MM.1S (cell line): ENCODE data around the gene BAK1.

Experiments used
- DNase-seq: peaks from one replicate; pipeline ENCODE4 v3.0.0-alpha.2; 2015
- H2AFZ ChIP-seq: fragments of 300-600 bp; sonication (generic); 2 replicates; pipeline ENCODE4 v1.6.0; 2016; ENCODE audit warnings: antibody characterized with exemption, low read length
- H3F3A ChIP-seq: fragments of 300-600 bp; sonication (generic); 2 replicates; pipeline ENCODE4 v1.6.1; 2016; ENCODE audit warnings: mild to moderate bottlenecking, antibody characterized with exemption, low read length, moderate library complexity, mixed read lengths; ENCODE audit not compliant: insufficient read depth
- H3K27ac ChIP-seq: fragments of 300-600 bp; sonication (generic); 2 replicates; pipeline ENCODE4 v1.5.1; 2016; ENCODE audit warnings: mild to moderate bottlenecking, low read length
- H3K27me3 ChIP-seq: fragments of 300-600 bp; sonication (generic); replicated peaks from 2 replicates; pipeline ENCODE4 v1.6.0; 2016; ENCODE audit warnings: low read length; ENCODE audit not compliant: insufficient read depth
- H3K36me3 ChIP-seq: fragments of 300-600 bp; sonication (generic); replicated peaks from 2 replicates; pipeline ENCODE4 v1.6.1; 2016; ENCODE audit warnings: mild to moderate bottlenecking, low read length, mixed read lengths; ENCODE audit not compliant: insufficient read depth
- H3K4me1 ChIP-seq: fragments of 300-600 bp; sonication (generic); 2 replicates; pipeline ENCODE4 v1.6.1; 2016; ENCODE audit warnings: low read length, mixed read lengths
- H3K4me2 ChIP-seq: fragments of 300-600 bp; sonication (generic); 2 replicates; pipeline ENCODE4 v1.6.0; 2016; ENCODE audit warnings: low read depth, low read length
- H3K4me3 ChIP-seq: fragments of 300-600 bp; sonication (generic); 2 replicates; pipeline ENCODE4 v1.5.1; 2016; ENCODE audit warnings: low read length, mixed read lengths
- H3K79me2 ChIP-seq: fragments of 300-600 bp; sonication (generic); 2 replicates; pipeline ENCODE4 v1.6.1; 2016; ENCODE audit warnings: mixed run types, low read length, mixed read lengths
- H3K9ac ChIP-seq: fragments of 300-600 bp; sonication (generic); 2 replicates; pipeline ENCODE4 v1.6.1; 2016; ENCODE audit warnings: low read length, mixed read lengths
- H3K9me2 ChIP-seq: fragments of 300-600 bp; sonication (generic); replicated peaks from 2 replicates; pipeline ENCODE4 v1.6.1; 2016; ENCODE audit warnings: mild to moderate bottlenecking, low read length, mixed read lengths; ENCODE audit not compliant: insufficient read depth
- H3K9me3 ChIP-seq: fragments of 300-600 bp; sonication (generic); replicated peaks from 2 replicates; pipeline ENCODE4 v1.6.1; 2016; ENCODE audit warnings: mild to moderate bottlenecking, low read length, mixed read lengths; ENCODE audit not compliant: insufficient read depth
- H4K20me1 ChIP-seq: fragments of 300-600 bp; sonication (generic); 2 replicates; pipeline ENCODE4 v1.6.1; 2016; ENCODE audit warnings: mild to moderate bottlenecking, low read length, moderate library complexity, mixed read lengths; ENCODE audit not compliant: insufficient read depth
- EZH2 ChIP-seq: fragments of 300-600 bp; sonication (generic); optimal IDR thresholded peaks from 2 replicates; pipeline ENCODE3; 2017; ENCODE audit warnings: low read depth, mild to moderate bottlenecking, antibody characterized with exemption, low read length, mixed read lengths
- EZH2phosphoT487 ChIP-seq: fragments of 300-600 bp; sonication (generic); IDR thresholded peaks from 2 replicates; pipeline ENCODE4 v1.6.1; 2018; ENCODE audit warnings: antibody characterized with exemption, low read length
- TF ChIP-seq, protein P1 (sequence below): fragments of 300-600 bp; sonication (generic); IDR thresholded peaks from 2 replicates; pipeline ENCODE4 v1.5.1; 2016; ENCODE audit warnings: antibody characterized with exemption, low read length, mixed read lengths

BAK1 gene

DNA sequence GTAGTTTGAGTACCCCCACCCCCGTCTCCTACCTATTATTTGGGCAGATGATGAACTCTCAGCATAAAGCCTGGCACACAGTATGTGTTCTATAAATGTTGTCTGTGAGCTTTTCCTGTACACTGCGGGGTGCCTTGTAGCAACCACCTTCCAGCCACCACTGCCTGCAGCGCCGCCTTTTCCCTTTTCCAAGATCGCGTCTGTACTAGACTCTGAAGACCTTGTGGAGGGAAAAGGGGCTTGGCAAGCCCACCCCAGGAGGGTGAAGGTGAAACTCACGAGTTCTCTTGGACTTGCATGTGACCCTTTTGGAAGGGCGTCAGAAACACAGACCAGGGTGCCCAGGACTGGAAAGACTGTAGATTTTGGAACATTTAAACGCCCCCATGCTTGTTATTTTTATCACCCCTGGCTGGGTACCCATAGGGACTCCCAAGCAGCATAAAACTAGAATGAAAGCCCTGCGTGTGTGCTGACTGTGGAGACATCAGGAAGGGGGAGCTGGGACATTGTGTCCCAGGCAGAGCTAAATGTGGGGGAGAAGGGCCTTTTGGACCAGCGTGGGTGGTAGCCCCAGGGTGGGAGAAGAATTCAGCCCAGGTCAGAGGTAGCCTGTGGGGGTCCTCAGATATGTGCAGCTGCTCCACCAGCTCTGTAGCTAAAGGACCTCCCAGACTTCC lies 8.3 kb downstream of the BAK1 start:
- Histone ChIP-seq H3K4me3 (peak overlapping the region; percentile 71), H2AFZ (peak overlapping the region; percentile 36), H3K27ac (peak overlapping the region; percentile 99), H3K9me2 (no peaks in the 10 kb centered on the region), H3K27me3 (no peaks in the 10 kb centered on the region), H3K36me3 (0 out of 2 replicates have a peak, but pooled peaks cover 8% of the 10 kb centered on the region), H3K4me1 (peaks cover 20% of the 10 kb centered on the region), H3K79me2 (peaks cover 22% of the 10 kb centered on the region), H3K4me2 (peak overlapping the region; percentile 88), H3K9ac (peak overlapping the region; percentile 94), H3K9me3 (no peaks in the 10 kb centered on the region), H4K20me1 (no peaks in the 10 kb centered on the region), H3F3A (peaks cover 22% of the 10 kb centered on the region)
- DNase-seq, result peak; percentile 21
- TF ChIP-seq EZH2phosphoT487 (no peak), EZH2 (no peak)
- TF ChIP-seq, protein P1, sequence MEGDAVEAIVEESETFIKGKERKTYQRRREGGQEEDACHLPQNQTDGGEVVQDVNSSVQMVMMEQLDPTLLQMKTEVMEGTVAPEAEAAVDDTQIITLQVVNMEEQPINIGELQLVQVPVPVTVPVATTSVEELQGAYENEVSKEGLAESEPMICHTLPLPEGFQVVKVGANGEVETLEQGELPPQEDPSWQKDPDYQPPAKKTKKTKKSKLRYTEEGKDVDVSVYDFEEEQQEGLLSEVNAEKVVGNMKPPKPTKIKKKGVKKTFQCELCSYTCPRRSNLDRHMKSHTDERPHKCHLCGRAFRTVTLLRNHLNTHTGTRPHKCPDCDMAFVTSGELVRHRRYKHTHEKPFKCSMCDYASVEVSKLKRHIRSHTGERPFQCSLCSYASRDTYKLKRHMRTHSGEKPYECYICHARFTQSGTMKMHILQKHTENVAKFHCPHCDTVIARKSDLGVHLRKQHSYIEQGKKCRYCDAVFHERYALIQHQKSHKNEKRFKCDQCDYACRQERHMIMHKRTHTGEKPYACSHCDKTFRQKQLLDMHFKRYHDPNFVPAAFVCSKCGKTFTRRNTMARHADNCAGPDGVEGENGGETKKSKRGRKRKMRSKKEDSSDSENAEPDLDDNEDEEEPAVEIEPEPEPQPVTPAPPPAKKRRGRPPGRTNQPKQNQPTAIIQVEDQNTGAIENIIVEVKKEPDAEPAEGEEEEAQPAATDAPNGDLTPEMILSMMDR, result no peak

DNA sequence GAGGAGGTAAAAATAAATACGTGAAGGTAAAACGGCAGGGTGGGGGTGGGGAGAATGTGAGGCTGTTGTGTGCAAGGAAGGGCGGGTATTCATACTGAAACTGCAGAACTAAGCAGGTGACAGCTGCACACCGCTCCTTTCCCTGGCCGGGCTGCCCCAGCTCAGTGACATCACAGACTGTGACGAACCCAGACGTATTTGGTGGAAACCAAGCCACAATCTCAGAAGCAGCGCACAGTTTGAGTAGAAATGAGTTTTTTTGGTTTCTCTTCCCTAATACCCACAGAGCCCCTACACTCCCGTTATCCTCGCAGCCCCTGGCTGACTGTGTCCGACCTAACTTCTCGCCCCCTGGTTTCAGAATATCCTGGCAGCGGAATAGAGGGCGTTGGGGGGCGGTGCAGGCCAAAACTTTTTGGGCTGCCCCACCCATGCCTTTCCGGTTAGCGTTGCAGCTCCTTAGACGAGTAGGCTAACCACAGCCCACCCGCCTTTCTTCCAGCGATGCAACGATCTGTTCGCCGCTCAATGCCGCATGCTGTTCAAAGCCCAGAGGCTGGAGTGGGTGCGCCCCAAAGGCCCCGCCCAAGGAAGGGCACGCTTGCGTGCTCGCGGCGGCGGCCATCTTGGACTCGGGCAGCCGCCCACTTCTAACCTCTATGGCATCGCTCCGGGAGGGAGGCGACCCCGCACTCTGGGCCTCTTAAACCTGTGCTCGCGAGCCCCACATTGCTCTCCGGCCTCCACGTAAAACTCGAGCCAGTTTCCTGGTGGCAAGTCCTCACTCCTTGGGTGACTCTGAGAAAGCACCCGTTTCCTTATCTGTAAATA lies 9.1 kb downstream of the BAK1 start:
- H3K79me2 ChIP-seq, result peaks cover 19% of the 10 kb centered on the region
- H3K9me3 ChIP-seq, result no peaks in the 10 kb centered on the region
- H2AFZ ChIP-seq, result peak overlapping the region; percentile 36
- peak; percentile 98 for DNase-seq
- peaks cover 20% of the 10 kb centered on the region for H3K4me1 ChIP-seq
- peak overlapping the region; percentile 94 for H3K9ac ChIP-seq
- peak overlapping the region; percentile 71 for H3K4me3 ChIP-seq
- no peaks in the 10 kb centered on the region for H3K27me3 ChIP-seq
- TF ChIP-seq, protein P1, result no peak
- TF ChIP-seq EZH2 (no peak), EZH2phosphoT487 (no peak)
- H4K20me1 ChIP-seq, result no peaks in the 10 kb centered on the region
- H3K36me3 ChIP-seq, result 0 out of 2 replicates have a peak, but pooled peaks cover 8% of the 10 kb centered on the region
- H3K4me2 ChIP-seq, result peak overlapping the region; percentile 88
- peaks cover 22% of the 10 kb centered on the region for H3F3A ChIP-seq
- H3K27ac ChIP-seq, result peak overlapping the region; percentile 99
- no peaks in the 10 kb centered on the region for H3K9me2 ChIP-seq

DNA sequence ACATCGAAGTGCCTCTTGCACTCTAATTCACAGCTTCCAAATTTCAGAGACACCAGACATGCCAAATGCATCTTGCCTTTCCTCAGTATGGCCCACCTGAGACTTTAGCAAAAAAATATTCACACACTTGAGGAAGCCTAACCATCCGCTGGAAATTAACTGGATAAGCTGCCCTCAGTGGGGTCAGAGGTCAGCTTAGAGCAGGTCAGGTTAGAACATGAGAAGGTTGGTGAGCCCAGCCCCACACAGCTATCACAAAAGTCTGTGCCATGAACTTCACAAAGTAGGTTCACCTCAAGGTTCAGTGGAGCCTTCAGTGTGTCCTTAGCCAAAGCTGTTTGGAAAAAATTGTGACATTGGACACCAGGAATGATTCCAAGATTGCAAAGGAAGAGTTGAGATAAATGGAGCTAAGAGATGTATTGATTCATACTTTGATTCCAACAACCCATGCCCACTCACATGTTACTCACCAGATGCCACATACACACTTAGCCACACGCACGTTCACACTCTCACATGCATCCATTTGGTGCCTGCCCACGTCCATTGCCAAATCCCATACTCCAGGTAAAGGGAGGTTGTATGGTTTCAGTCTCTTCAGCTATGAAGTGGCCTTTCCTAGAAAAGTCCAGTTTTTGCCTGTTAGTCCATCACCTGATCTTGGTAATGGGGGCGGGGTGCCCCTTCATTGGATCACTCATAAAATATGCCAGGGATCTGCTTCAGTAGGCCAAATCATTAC lies 11.1 kb downstream of the BAK1 start:
- Histone ChIP-seq H3K27ac (no peak overlapping the region), H4K20me1 (no peaks in the 10 kb centered on the region), H3F3A (peaks cover 16% of the 10 kb centered on the region), H2AFZ (no peak overlapping the region), H3K4me1 (peaks cover 15% of the 10 kb centered on the region), H3K4me2 (no peak overlapping the region), H3K27me3 (no peaks in the 10 kb centered on the region), H3K9ac (no peak overlapping the region), H3K9me3 (no peaks in the 10 kb centered on the region), H3K4me3 (no peak overlapping the region), H3K9me2 (no peaks in the 10 kb centered on the region), H3K79me2 (no peaks in the 10 kb centered on the region), H3K36me3 (no peaks in the 10 kb centered on the region)
- TF ChIP-seq EZH2 (no peak), EZH2phosphoT487 (no peak)
- TF ChIP-seq, protein P1, result no peak
- DNase-seq, result no peak
